Neural cell (in vitro differentiated cells): ENCODE data around the gene UROC1.

Source experiments
- CTCF ChIP-seq: fragments of 450-650 bp; IDR thresholded peaks from 2 replicates; pipeline ENCODE4 v1.5.1; 2014; ENCODE audit warnings: antibody characterized with exemption, mild to moderate bottlenecking, moderate library complexity; ENCODE audit not compliant: poor library complexity, severe bottlenecking
- EP300 ChIP-seq: fragments of 450-650 bp; conservative IDR thresholded peaks from 2 replicates; pipeline ENCODE4 v1.6.1; 2014; ENCODE audit warnings: antibody characterized with exemption, mild to moderate bottlenecking, moderate library complexity; ENCODE audit not compliant: poor library complexity, severe bottlenecking
- EZH2 ChIP-seq: fragments of 200-600, 300-800 bp; shearing (Covaris generic), sonication (generic); IDR thresholded peaks from 2 replicates; pipeline ENCODE4 v1.6.1; 2014; ENCODE audit warnings: antibody characterized with exemption, low read length, borderline replicate concordance, mild to moderate bottlenecking; ENCODE audit not compliant: insufficient read depth, poor library complexity, severe bottlenecking
- POLR2AphosphoS5 ChIP-seq: IDR thresholded peaks from 2 replicates; pipeline ENCODE4 v1.6.1; 2012
- RAD21 ChIP-seq: fragments of 450-650 bp; conservative IDR thresholded peaks from 2 replicates; pipeline ENCODE4 v1.6.1; 2014; ENCODE audit warnings: antibody characterized with exemption, mild to moderate bottlenecking, moderate library complexity
- TAF1 ChIP-seq: IDR thresholded peaks from 2 replicates; pipeline ENCODE4 v1.6.1; 2012; ENCODE audit warnings: low read depth

GRCh38 chr3:126550488-126551051 is 33.0 kb upstream of the UROC1 start:
- TF ChIP-seq CTCF (no peak), EP300 (no peak), TAF1 (no peak), POLR2AphosphoS5 (no peak), EZH2 (no peak), RAD21 (no peak)
